Endometrial microvascular endothelial cells (primary cell): Measurements from ENCODE around the gene ATF2. TPM values are rescaled to one million over a fixed set of nuclear protein-coding genes. Genes with fewer than 3 reads are reported as not detected.
"Not testable (repeated sequence)": the region's sequence is repeated elsewhere in the genome, so short reads cannot be mapped to it uniquely, and the experiment has no call there.

Experiments
- in situ Hi-C: cut with HindIII; loops from 2 replicates; pipeline ENCODE4 v1.10.0; 2017; ENCODE audit warnings: low sequenced_read_pairs, low pct_unique_long_range_greater_than_20kb; ENCODE audit errors: inconsistent ontology term
- total RNA-seq: library from RNA; depleted of rRNA; stranded (reverse); fragments of >200 nt; gene quantifications from one replicate; pipeline ENCODE4 v1.2.3, GENCODE V29; 2015; ENCODE audit errors: inconsistent ontology term

Gene ATF2
- total RNA-seq, 1 donor from 2014 or later, result 36.9 TPM

- in situ Hi-C loops, result no loop called here
These were observed 56.8 kb downstream of the ATF2 start for GRCh38 chr2:175111200-175111657.

- in situ Hi-C loops, result not testable (repeated sequence)
These were observed 59.9 kb downstream of the ATF2 start for GRCh38 chr2:175108091-175108490.

GRCh38 chr2:175107146-175107545 lies 60.9 kb downstream of the ATF2 start:
- in situ Hi-C loops, result no loop called here

- in situ Hi-C loops, result no loop called here
These were observed 64.8 kb downstream of the ATF2 start for GRCh38 chr2:175103191-175103590.

- in situ Hi-C loops, result no loop called here
These were observed 66.5 kb downstream of the ATF2 start for GRCh38 chr2:175101514-175101913.

GRCh38 chr2:175097297-175097696 lies 70.7 kb downstream of the ATF2 start:
- in situ Hi-C loops, result no loop called here

GRCh38 chr2:175084117-175084516 lies 83.9 kb downstream of the ATF2 start:
- in situ Hi-C loops, result not testable (repeated sequence)

- in situ Hi-C loops, result no loop called here
These were observed 87.5 kb downstream of the ATF2 start for GRCh38 chr2:175080479-175080878.

GRCh38 chr2:175076272-175076671 lies 91.7 kb downstream of the ATF2 start:
- in situ Hi-C loops, result no loop called here

GRCh38 chr2:175074478-175074877 lies 93.5 kb downstream of the ATF2 start:
- in situ Hi-C loops, result no loop called here

- in situ Hi-C loops, result no loop called here
These were observed 99.5 kb downstream of the ATF2 start for GRCh38 chr2:175068534-175068933.

GRCh38 chr2:175066411-175066810 lies 101.6 kb downstream of the ATF2 start:
- in situ Hi-C loops, result no loop called here

GRCh38 chr2:175064797-175065196 lies 103.2 kb downstream of the ATF2 start:
- in situ Hi-C loops, result no loop called here

- in situ Hi-C loops, result no loop called here
These were observed 104.3 kb downstream of the ATF2 start for GRCh38 chr2:175063741-175064140.

- in situ Hi-C loops, result no loop called here
These were observed 105.0 kb downstream of the ATF2 start for GRCh38 chr2:175062787-175063585.

GRCh38 chr2:175057078-175057685 lies 110.8 kb downstream of the ATF2 start:
- in situ Hi-C loops, result no loop called here

- in situ Hi-C loops, result no loop called here
These were observed 112.0 kb downstream of the ATF2 start for GRCh38 chr2:175055993-175056392.

- in situ Hi-C loops, result no loop called here
These were observed 113.7 kb downstream of the ATF2 start for GRCh38 chr2:175054340-175054739.

- in situ Hi-C loops, result no loop called here
These were observed 118.3 kb downstream of the ATF2 start for GRCh38 chr2:175049661-175050060.

GRCh38 chr2:175048275-175048674 lies 119.7 kb downstream of the ATF2 start:
- in situ Hi-C loops, result no loop called here
